Esophagus muscularis mucosa (tissue), 4 donors: ENCODE data around the gene DEPP1. TPM values are rescaled to one million over a fixed set of nuclear protein-coding genes. Genes with fewer than 3 reads are reported as not detected.

Experiments used
- DNase-seq: peaks from one replicate; pipeline ENCODE4 v3.0.0-alpha.2; 2017; ENCODE audit errors: extremely low spot score
- H3K27ac ChIP-seq, 4 donors: fragments of 200-600 bp; sonication (generic); replicated peaks in 1 of 4; 1 replicate in 3 of 4; 2 replicates in 1 of 4; pipeline ENCODE4 v1.5.1; 2016 to 2019; ENCODE audit warnings: mild to moderate bottlenecking in 1 of 4
- H3K27me3 ChIP-seq, 4 donors: fragments of 200-600 bp; sonication (generic); one replicate each; pipeline versions ENCODE4 v1.5.1 to v1.6.0; 2016 to 2019
- H3K36me3 ChIP-seq, 4 donors: fragments of 200-600 bp; sonication (generic); one replicate each; pipeline ENCODE4 v1.5.1; 2016 to 2019
- H3K4me1 ChIP-seq, 4 donors: fragments of 200-600 bp; sonication (generic); one replicate each; pipeline ENCODE4 v1.5.1; 2016 to 2019
- H3K4me3 ChIP-seq, 4 donors: fragments of 200-600 bp; sonication (generic); 1 replicate in 2 of 4; 2 replicates in 2 of 4; pipeline ENCODE4 v1.5.1; 2016 to 2019; ENCODE audit warnings: mild to moderate bottlenecking in 4 of 4, moderate library complexity in 1 of 4
- H3K9me3 ChIP-seq, 4 donors: fragments of 200-600 bp; sonication (generic); 1 replicate in 3 of 4; 2 replicates in 1 of 4; pipeline ENCODE4 v1.5.1; 2016 to 2019
- CTCF ChIP-seq, 3 experiments: fragments of 200-600 bp in 2 of 3; fragments of 450-650 bp in 1 of 3; sonication (generic) in 2 of 3; IDR thresholded peaks; one replicate each; pipeline ENCODE4 v1.5.1; 2017 to 2019; ENCODE audit warnings: antibody characterized with exemption in 3 of 3, mild to moderate bottlenecking in 2 of 3, moderate library complexity in 1 of 3
- EP300 ChIP-seq: sonication (generic); formaldehyde crosslinking; IDR thresholded peaks from one replicate; pipeline ENCODE4 v1.6.1; 2017; ENCODE audit warnings: antibody characterized with exemption
- POLR2A ChIP-seq: fragments of 450-650 bp; IDR thresholded peaks from one replicate; pipeline ENCODE4 v1.6.1; 2017; ENCODE audit warnings: antibody characterized with exemption, moderate library complexity, mild to moderate bottlenecking, low read depth
- POLR2AphosphoS5 ChIP-seq, 2 donors: sonication (generic); formaldehyde crosslinking; IDR thresholded peaks; one replicate each; pipeline ENCODE4 v1.6.1; 2017; ENCODE audit warnings: antibody characterized with exemption in 2 of 2
- WGBS: methylation state at CpG from one replicate; pipeline ENCODE4 v1.1.5; 2018; 5-methylcytosine and 5-hydroxymethylcytosine counted together
- intact Hi-C: fragments of 100-400 bp; cut with DNase I; formaldehyde crosslinking; loops from one replicate; pipeline ENCODE4 v1.15.1; 2023
- total RNA-seq, 4 donors: library from RNA; depleted of rRNA; stranded (reverse); fragments of >200 nt; gene quantifications; one replicate each; pipeline versions ENCODE4 v1.1.0 to v1.2.1, GENCODE V29; 2016

Gene DEPP1
- total RNA-seq, 4 donors from 2014 or later: 32.0 to 413 (median 126) TPM

- TF ChIP-seq POLR2A (no peak), CTCF (IDR thresholded peaks at IDR 0.05) (no peak), POLR2AphosphoS5 (IDR thresholded peaks at IDR 0.05) (no peak), EP300 (no peak)
- Histone ChIP-seq H3K4me1 (peaks cover 19 to 39% (median 25%) of the 10 kb centered on the region in 4 donors), H3K27ac (no peak overlapping the region), H3K27me3 (no peaks in the 10 kb centered on the region), H3K4me3 (no peak overlapping the region), H3K36me3 (peaks cover 9 to 30% (median 15%) of the 10 kb centered on the region in 4 donors), H3K9me3 (no peaks in the 10 kb centered on the region)
- WGBS: 81% methylated on average over 3 of the region's 3 CpGs
- DNase-seq: peak; percentile 68
- intact Hi-C loops: loop anchor here (10.0 kb wide), 1 partner anchor 588 kb away; no protein-coding TSS in a partner anchor
These were observed 27.8 kb upstream of the DEPP1 start for GRCh38 chr10:45006276-45007030.

GRCh38 chr10:45005284-45005683 lies 26.7 kb upstream of the DEPP1 start:
- Histone ChIP-seq H3K4me1 (peaks cover 19 to 42% (median 31%) of the 10 kb centered on the region in 4 donors), H3K4me3 (no peak overlapping the region), H3K27ac (no peak overlapping the region), H3K36me3 (peaks cover 9 to 30% (median 15%) of the 10 kb centered on the region in 4 donors), H3K27me3 (no peaks in the 10 kb centered on the region), H3K9me3 (no peaks in the 10 kb centered on the region)
- TF ChIP-seq POLR2A (no peak), CTCF (IDR thresholded peaks at IDR 0.05) (no peak), EP300 (no peak), POLR2AphosphoS5 (IDR thresholded peaks at IDR 0.05) (no peak)
- DNase-seq: no peak
- intact Hi-C loops: loop anchor here (10.0 kb wide), 1 partner anchor 590 kb away; no protein-coding TSS in a partner anchor
- 93% methylated on average over 1 of the region's 1 CpG for whole genome bisulfite sequencing

GRCh38 chr10:45004661-45005060 lies 26.1 kb upstream of the DEPP1 start:
- intact Hi-C loops: loop anchor here (10.0 kb wide), 1 partner anchor 590 kb away; no protein-coding TSS in a partner anchor
- WGBS: 69% methylated on average over 3 of the region's 3 CpGs

GRCh38 chr10:45003432-45004000 lies 24.9 kb upstream of the DEPP1 start:
- 94% methylated on average over 10 of the region's 10 CpGs for WGBS
- peaks cover 9 to 30% (median 15%) of the 10 kb centered on the region in 4 donors for H3K36me3 ChIP-seq
- peak overlapping the region in 1 of 4 donors; percentile 1 for H3K27ac ChIP-seq
- intact Hi-C loops: loop anchor here (10.0 kb wide), 1 partner anchor 591 kb away; no protein-coding TSS in a partner anchor
- DNase-seq: peak; percentile 83
- H3K9me3 ChIP-seq: no peaks in the 10 kb centered on the region
- no peak for TF ChIP-seq POLR2A
- no peak for TF ChIP-seq POLR2AphosphoS5 (IDR thresholded peaks at IDR 0.05)
- no peak for TF ChIP-seq EP300
- no peak for TF ChIP-seq CTCF (IDR thresholded peaks at IDR 0.05)
- no peaks in the 10 kb centered on the region for H3K27me3 ChIP-seq
- H3K4me3 ChIP-seq: no peak overlapping the region
- peaks cover 34 to 52% (median 45%) of the 10 kb centered on the region in 4 donors for H3K4me1 ChIP-seq

More at GRCh38 chr10:45004661-45005060, 26.1 kb upstream of the DEPP1 start:
- Histone ChIP-seq H3K4me3 (no peak overlapping the region), H3K27me3 (no peaks in the 10 kb centered on the region), H3K27ac (no peak overlapping the region), H3K4me1 (peaks cover 23 to 49% (median 37%) of the 10 kb centered on the region in 4 donors), H3K9me3 (no peaks in the 10 kb centered on the region), H3K36me3 (peaks cover 9 to 30% (median 15%) of the 10 kb centered on the region in 4 donors)
- peak; percentile 14 for DNase-seq
- TF ChIP-seq CTCF (IDR thresholded peaks at IDR 0.05): no peak
- no peak for TF ChIP-seq POLR2AphosphoS5 (IDR thresholded peaks at IDR 0.05)
- no peak for TF ChIP-seq POLR2A
- TF ChIP-seq EP300: no peak
